ENCODE measurements around the gene DNAJC1. TPM values are rescaled to one million over a fixed set of nuclear protein-coding genes. Genes with fewer than 3 reads are reported as not detected.

DNAJC1 gene
- total RNA-seq, 1 experiment from 2014 or later, result 19.1 TPM

DNA sequence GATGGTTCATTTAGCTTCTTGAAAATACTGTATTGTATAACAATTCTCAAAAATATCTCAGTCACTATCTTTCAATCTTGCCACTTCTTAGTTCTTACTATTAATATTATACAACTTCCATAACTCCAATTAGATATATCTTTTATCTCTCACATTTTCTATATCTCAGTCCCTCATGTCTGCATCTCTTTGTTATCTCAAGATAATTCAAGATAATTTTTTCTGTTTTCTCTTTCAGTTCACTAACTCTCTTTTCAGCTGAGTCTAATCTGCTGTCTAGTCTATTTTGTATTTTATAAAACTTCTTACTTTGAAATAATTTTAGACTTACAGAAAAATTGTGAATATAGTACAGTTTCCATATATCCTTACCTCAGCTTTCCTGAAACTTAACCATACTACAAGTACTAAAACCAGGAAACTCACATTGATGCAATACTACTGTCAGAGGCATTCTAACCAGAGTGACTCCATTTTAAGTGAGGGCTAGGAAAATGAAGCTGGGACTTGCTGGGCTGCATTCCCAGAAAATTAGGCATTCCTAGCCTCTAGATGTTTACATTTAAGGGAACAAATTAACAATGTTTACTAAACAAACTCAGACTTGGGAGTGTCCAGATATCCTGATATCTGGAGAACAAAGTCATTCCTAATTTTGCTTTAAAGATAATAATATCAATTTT is 38.4 kb downstream of the DNAJC1 start:
- no TSS peak for BruUV-seq (replicated peaks)
- no peak for TF ChIP-seq EZH2 (IDR thresholded peaks at IDR 0.05; ENCODE audit: low read depth)
- TF ChIP-seq CTCF (conservative IDR thresholded peaks at IDR 0.05), result no peak
- Histone ChIP-seq H3K79me2 (ENCODE audit: low read depth) (no peaks in the 10 kb centered on the region), H3K36me3 (ENCODE audit: low read depth) (no peaks in the 10 kb centered on the region), H3K4me2 (no peak overlapping the region), H3K4me3 (no peak overlapping the region), H3K9me2 (ENCODE audit: insufficient read depth) (no peaks in the 10 kb centered on the region), H3K4me1 (replicated peaks; ENCODE audit: insufficient read depth) (0 out of 2 replicates have a peak, but pooled peaks cover 10% of the 10 kb centered on the region), H2AFZ (no peak overlapping the region), H3K9me3 (ENCODE audit: insufficient read depth, low read depth) (0 out of 2 replicates have a peak, but pooled peaks cover 3% of the 10 kb centered on the region), H4K20me1 (ENCODE audit: insufficient read depth) (no peaks in the 10 kb centered on the region), H3F3A (ENCODE audit: insufficient read depth, low read depth) (no peaks in the 10 kb centered on the region), H3K27me3 (ENCODE audit: insufficient read depth, low read depth) (no peaks in the 10 kb centered on the region), H3K27ac (no peak overlapping the region)
- intact Hi-C loops (cut with micrococcal nuclease; ENCODE audit: unreplicated experiment), result no loop called here
- ChIA-PET CTCF (interaction anchor here (0.6 kb wide), 1 partner anchor 704 kb away, joined by 3 read pairs; no protein-coding TSS in a partner anchor), POLR2A (ENCODE audit: unreplicated experiment) (no interaction called here)
- DNase-seq, result no peak

GRCh38 chr10:21962358-21962757 is 41.2 kb downstream of the DNAJC1 start:
- Histone ChIP-seq H3K4me2 (no peak overlapping the region), H3K36me3 (ENCODE audit: low read depth) (no peaks in the 10 kb centered on the region), H4K20me1 (ENCODE audit: insufficient read depth) (no peaks in the 10 kb centered on the region), H3K79me2 (ENCODE audit: low read depth) (no peaks in the 10 kb centered on the region), H3K27ac (no peak overlapping the region), H3K4me3 (no peak overlapping the region), H3K27me3 (ENCODE audit: insufficient read depth, low read depth) (no peaks in the 10 kb centered on the region), H2AFZ (no peak overlapping the region), H3K9me3 (ENCODE audit: insufficient read depth, low read depth) (0 out of 2 replicates have a peak, but pooled peaks cover 3% of the 10 kb centered on the region), H3F3A (ENCODE audit: insufficient read depth, low read depth) (no peaks in the 10 kb centered on the region), H3K9me2 (ENCODE audit: insufficient read depth) (no peaks in the 10 kb centered on the region), H3K4me1 (replicated peaks; ENCODE audit: insufficient read depth) (0 out of 2 replicates have a peak, but pooled peaks cover 10% of the 10 kb centered on the region)
- TF ChIP-seq CTCF (conservative IDR thresholded peaks at IDR 0.05) (no peak), EZH2 (IDR thresholded peaks at IDR 0.05; ENCODE audit: low read depth) (no peak)
- no TSS peak for BruUV-seq (replicated peaks)
- no peak for DNase-seq
- intact Hi-C loops (cut with micrococcal nuclease; ENCODE audit: unreplicated experiment), result no loop called here
- ChIA-PET CTCF (no interaction called here), POLR2A (ENCODE audit: unreplicated experiment) (no interaction called here)

GRCh38 chr10:21961847-21962246 is 41.7 kb downstream of the DNAJC1 start:
- H3F3A ChIP-seq (ENCODE audit: insufficient read depth, low read depth), result no peaks in the 10 kb centered on the region
- H3K27ac ChIP-seq, result no peak overlapping the region
- no peaks in the 10 kb centered on the region for H3K79me2 ChIP-seq (ENCODE audit: low read depth)
- intact Hi-C loops (cut with micrococcal nuclease; ENCODE audit: unreplicated experiment), result no loop called here
- 0 out of 2 replicates have a peak, but pooled peaks cover 10% of the 10 kb centered on the region for H3K4me1 ChIP-seq (replicated peaks; ENCODE audit: insufficient read depth)
- BruUV-seq (replicated peaks), result no TSS peak
- H3K4me3 ChIP-seq, result no peak overlapping the region
- TF ChIP-seq CTCF (conservative IDR thresholded peaks at IDR 0.05) (no peak), EZH2 (IDR thresholded peaks at IDR 0.05; ENCODE audit: low read depth) (no peak)
- H4K20me1 ChIP-seq (ENCODE audit: insufficient read depth), result no peaks in the 10 kb centered on the region
- ChIA-PET CTCF (no interaction called here), POLR2A (ENCODE audit: unreplicated experiment) (no interaction called here)
- no peak overlapping the region for H2AFZ ChIP-seq
- no peaks in the 10 kb centered on the region for H3K36me3 ChIP-seq (ENCODE audit: low read depth)
- H3K4me2 ChIP-seq, result no peak overlapping the region
- 0 out of 2 replicates have a peak, but pooled peaks cover 3% of the 10 kb centered on the region for H3K9me3 ChIP-seq (ENCODE audit: insufficient read depth, low read depth)
- H3K9me2 ChIP-seq (ENCODE audit: insufficient read depth), result no peaks in the 10 kb centered on the region
- DNase-seq, result no peak
- no peaks in the 10 kb centered on the region for H3K27me3 ChIP-seq (ENCODE audit: insufficient read depth, low read depth)
